ENCODE data around the gene TEX101. TPM values are rescaled to one million over a fixed set of nuclear protein-coding genes. Genes with fewer than 3 reads are reported as not detected.
"Not testable (repeated sequence)": the region's sequence is repeated elsewhere in the genome, so short reads cannot be mapped to it uniquely, and the experiment has no call there.

The TEX101 gene
- total RNA-seq, 4 donors from 2014 or later: 0.81 TPM; not detected in 3

GRCh38 chr19:43439032-43439708 lies 24.5 kb downstream of the TEX101 start:
- intact Hi-C loops (cut with DNase I): no loop called here
- Histone ChIP-seq H3K4me1 (peaks cover 0 to 5% of the 10 kb centered on the region in 2 donors), H3K4me3 (replicated peaks in 1 of 3) (no peak overlapping the region), H3K27me3 (no peaks in the 10 kb centered on the region), H3K36me3 (no peaks in the 10 kb centered on the region), H3K9me3 (no peaks in the 10 kb centered on the region), H3K27ac (no peak overlapping the region)
- no peak for TF ChIP-seq POLR2A (IDR thresholded peaks at IDR 0.05)
- TF ChIP-seq CTCF (IDR thresholded peaks at IDR 0.05): no peak
- WGBS, 2 donors: 74 to 77% methylated on average over 14 of the region's 14 CpGs
- DNase-seq: no peak

- no peaks in the 10 kb centered on the region for H3K9me3 ChIP-seq
- no peaks in the 10 kb centered on the region for H3K27me3 ChIP-seq
- H3K27ac ChIP-seq: no peak overlapping the region
- no peak for TF ChIP-seq POLR2A (IDR thresholded peaks at IDR 0.05)
- TF ChIP-seq CTCF (IDR thresholded peaks at IDR 0.05): no peak
- H3K36me3 ChIP-seq: no peaks in the 10 kb centered on the region
- H3K4me3 ChIP-seq (replicated peaks in 1 of 3): no peak overlapping the region
- intact Hi-C loops (cut with DNase I): loop anchor here (10.0 kb wide), 1 partner anchor 215 kb away; no protein-coding TSS in a partner anchor
- DNase-seq: no peak
- peaks cover 0 to 5% of the 10 kb centered on the region in 2 donors for H3K4me1 ChIP-seq
These were observed 25.0 kb downstream of the TEX101 start for GRCh38 chr19:43439709-43440063.

- Histone ChIP-seq H3K27me3 (no peaks in the 10 kb centered on the region), H3K4me3 (replicated peaks in 1 of 3) (no peak overlapping the region), H3K9me3 (no peaks in the 10 kb centered on the region), H3K36me3 (no peaks in the 10 kb centered on the region), H3K27ac (no peak overlapping the region), H3K4me1 (peaks cover 0 to 5% of the 10 kb centered on the region in 2 donors)
- intact Hi-C loops (cut with DNase I): loop anchor here (10.0 kb wide), 1 partner anchor 213 kb away; no protein-coding TSS in a partner anchor
- 43 to 69% methylated on average over 3 of the region's 3 CpGs for WGBS, 2 donors
- no peak for TF ChIP-seq CTCF (IDR thresholded peaks at IDR 0.05)
- TF ChIP-seq POLR2A (IDR thresholded peaks at IDR 0.05): no peak
- DNase-seq: no peak
These were observed 27.0 kb downstream of the TEX101 start for GRCh38 chr19:43441716-43442115.

- not testable (repeated sequence) for H3K27me3 ChIP-seq; H3K36me3 ChIP-seq; H3K4me3 ChIP-seq (replicated peaks in 1 of 3); H3K9me3 ChIP-seq; H3K4me1 ChIP-seq; DNase-seq; H3K27ac ChIP-seq
- 81 to 89% methylated on average over 9 of the region's 9 CpGs for WGBS, 2 donors
- intact Hi-C loops (cut with DNase I): loop anchor here (10.0 kb wide), 1 partner anchor 211 kb away; no protein-coding TSS in a partner anchor
These were observed 29.4 kb downstream of the TEX101 start for GRCh38 chr19:43444091-43444490.

GRCh38 chr19:43444531-43445287 lies 30.0 kb downstream of the TEX101 start:
- Histone ChIP-seq H3K27ac (no peak overlapping the region), H3K36me3 (no peaks in the 10 kb centered on the region), H3K4me3 (replicated peaks in 1 of 3) (no peak overlapping the region), H3K9me3 (no peaks in the 10 kb centered on the region), H3K4me1 (no peaks in the 10 kb centered on the region), H3K27me3 (no peaks in the 10 kb centered on the region)
- intact Hi-C loops (cut with DNase I): loop anchor here (10.0 kb wide), 1 partner anchor 210 kb away; no protein-coding TSS in a partner anchor
- DNase-seq: no peak
- TF ChIP-seq POLR2A (IDR thresholded peaks at IDR 0.05): no peak
- WGBS, 2 donors: 79 to 85% methylated on average over 15 of the region's 15 CpGs

GRCh38 chr19:43445426-43445825 lies 30.7 kb downstream of the TEX101 start:
- Histone ChIP-seq H3K27me3 (no peaks in the 10 kb centered on the region), H3K4me3 (replicated peaks in 1 of 3) (no peak overlapping the region), H3K36me3 (no peaks in the 10 kb centered on the region), H3K4me1 (no peaks in the 10 kb centered on the region), H3K27ac (no peak overlapping the region), H3K9me3 (no peaks in the 10 kb centered on the region)
- intact Hi-C loops (cut with DNase I): loop anchor here (10.0 kb wide), 1 partner anchor 209 kb away; no protein-coding TSS in a partner anchor
- DNase-seq: no peak
- WGBS, 2 donors: 92 to 93% methylated on average over 2 of the region's 2 CpGs
- no peak for TF ChIP-seq POLR2A (IDR thresholded peaks at IDR 0.05)
- TF ChIP-seq CTCF (IDR thresholded peaks at IDR 0.05): no peak

Measured in thyroid gland (tissue), 4 donors.